Thyroid gland (tissue), 4 donors: ENCODE data around the gene CD1C. TPM values are rescaled to one million over a fixed set of nuclear protein-coding genes. Genes with fewer than 3 reads are reported as not detected.
"Not testable (repeated sequence)": the region's sequence is repeated elsewhere in the genome, so short reads cannot be mapped to it uniquely, and the experiment has no call there.

Source experiments
- DNase-seq, 2 donors: peaks; one replicate each; pipeline ENCODE4 v3.0.0-alpha.2; 2019
- H3K27ac ChIP-seq, 3 donors: fragments of 200-600 bp; sonication (generic); 1 replicate in 2 of 3; 2 replicates in 1 of 3; pipeline ENCODE4 v1.5.1; 2016 to 2019; ENCODE audit warnings: mild to moderate bottlenecking in 1 of 3, moderate library complexity in 1 of 3
- H3K27me3 ChIP-seq: fragments of 200-600 bp; sonication (generic); one replicate; pipeline ENCODE4 v1.5.1; 2019
- H3K36me3 ChIP-seq, 2 donors: fragments of 200-600 bp; sonication (generic); one replicate each; pipeline ENCODE4 v1.5.1; 2016 to 2019
- H3K4me1 ChIP-seq, 2 donors: fragments of 200-600 bp; sonication (generic); one replicate each; pipeline ENCODE4 v1.5.1; 2017 to 2019
- H3K4me3 ChIP-seq, 3 donors: fragments of 200-600 bp; sonication (generic); replicated peaks in 1 of 3; 1 replicate in 2 of 3; 2 replicates in 1 of 3; pipeline ENCODE4 v1.5.1; 2016; ENCODE audit warnings: mild to moderate bottlenecking in 1 of 3
- H3K9me3 ChIP-seq: fragments of 200-600 bp; sonication (generic); one replicate; pipeline ENCODE4 v1.5.1; 2017
- CTCF ChIP-seq, 6 experiments: fragments of 200-600 bp in 3 of 6; fragments of 450-650 bp in 3 of 6; sonication (generic) in 3 of 6; IDR thresholded peaks; one replicate each; pipeline ENCODE4 v1.5.1; 2016 to 2019; ENCODE audit warnings: antibody characterized with exemption in 6 of 6, mild to moderate bottlenecking in 2 of 6, inconsistent platforms in 1 of 6, moderate library complexity in 1 of 6
- POLR2A ChIP-seq, 2 donors: fragments of 450-650 bp; IDR thresholded peaks; one replicate each; pipeline ENCODE4 v1.6.1; 2017; ENCODE audit warnings: antibody characterized with exemption in 2 of 2, mild to moderate bottlenecking in 2 of 2, moderate library complexity in 1 of 2
- WGBS, 2 donors: methylation state at CpG; one replicate each; pipeline ENCODE4 v1.1.5; 2017; 5-methylcytosine and 5-hydroxymethylcytosine counted together
- intact Hi-C: fragments of 100-400 bp; cut with DNase I; formaldehyde crosslinking; loops from one replicate; pipeline ENCODE4 v1.15.1; 2023
- total RNA-seq, 4 donors: library from RNA; depleted of rRNA; stranded (reverse); fragments of >200 nt; gene quantifications; one replicate each; pipeline ENCODE4 v1.2.3, GENCODE V29; 2016

CD1C gene
- total RNA-seq, 4 donors from 2014 or later, result not detected

- 65 to 68% methylated on average over 2 of the region's 2 CpGs for WGBS, 2 donors
- intact Hi-C loops, result no loop called here
- TF ChIP-seq POLR2A (IDR thresholded peaks at IDR 0.05) (no peak), CTCF (IDR thresholded peaks at IDR 0.05) (no peak)
- Histone ChIP-seq H3K9me3 (no peaks in the 10 kb centered on the region), H3K27me3 (no peaks in the 10 kb centered on the region), H3K36me3 (no peaks in the 10 kb centered on the region), H3K4me1 (no peaks in the 10 kb centered on the region), H3K4me3 (no peak overlapping the region), H3K27ac (no peak overlapping the region)
- no peak for DNase-seq
Observed at GRCh38 chr1:158251163-158251562, 38.6 kb upstream of the CD1C start.

DNA sequence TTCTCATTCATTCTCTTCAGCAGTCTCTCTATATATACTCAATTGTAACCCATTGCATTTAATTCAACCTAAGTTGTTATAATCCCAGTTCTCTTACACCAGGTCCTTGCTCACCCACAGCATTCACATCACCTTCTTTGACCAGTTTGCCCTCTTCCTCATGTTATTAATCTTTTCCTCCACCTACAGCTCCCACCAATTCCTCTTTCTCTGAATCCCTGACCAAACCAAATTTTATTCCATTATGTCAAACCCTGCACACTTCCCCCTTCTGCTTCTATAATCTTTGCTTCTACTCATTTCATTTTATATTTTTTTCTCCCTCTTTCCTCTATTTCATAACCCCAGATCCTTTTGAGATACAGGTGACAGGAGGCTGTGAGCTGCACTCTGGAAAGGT lies 34.1 kb upstream of the CD1C start:
- Histone ChIP-seq H3K27me3 (no peaks in the 10 kb centered on the region), H3K9me3 (no peaks in the 10 kb centered on the region), H3K36me3 (no peaks in the 10 kb centered on the region), H3K27ac (no peak overlapping the region), H3K4me3 (no peak overlapping the region), H3K4me1 (no peaks in the 10 kb centered on the region)
- TF ChIP-seq POLR2A (IDR thresholded peaks at IDR 0.05), result no peak
- TF ChIP-seq CTCF (IDR thresholded peaks at IDR 0.05), result no peak
- no peak for DNase-seq
- intact Hi-C loops, result no loop called here

GRCh38 chr1:158256747-158257146 lies 33.0 kb upstream of the CD1C start:
- WGBS, 2 donors, result 91 to 92% methylated on average over 8 to 9 of the region's 9 CpGs
- H3K4me3 ChIP-seq, H3K27ac ChIP-seq, H3K9me3 ChIP-seq, H3K4me1 ChIP-seq, DNase-seq, intact Hi-C loops, H3K36me3 ChIP-seq, H3K27me3 ChIP-seq: not testable (repeated sequence)

DNA sequence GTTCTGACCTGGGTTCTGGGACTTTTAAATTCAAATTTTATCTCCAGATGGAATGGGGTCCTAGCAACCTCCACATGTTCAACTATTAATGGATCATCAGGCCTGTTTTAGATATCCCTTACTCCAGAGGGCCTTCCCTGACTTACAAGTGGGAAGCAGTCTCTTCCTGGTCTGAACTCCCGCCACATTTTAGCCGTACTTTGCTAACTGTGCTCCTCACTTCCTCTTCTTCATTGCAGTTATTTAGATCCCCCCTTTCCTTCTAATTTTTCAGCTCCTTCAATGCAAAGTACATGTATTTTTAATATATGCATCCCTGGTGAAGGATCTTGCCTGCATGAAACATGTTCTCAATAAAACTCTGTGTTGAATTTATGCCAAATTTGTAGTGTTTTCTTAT lies 31.8 kb upstream of the CD1C start:
- Histone ChIP-seq H3K4me3 (no peak overlapping the region), H3K36me3 (no peaks in the 10 kb centered on the region), H3K27me3 (no peaks in the 10 kb centered on the region), H3K27ac (no peak overlapping the region), H3K4me1 (no peaks in the 10 kb centered on the region), H3K9me3 (no peaks in the 10 kb centered on the region)
- TF ChIP-seq POLR2A (IDR thresholded peaks at IDR 0.05), result no peak
- TF ChIP-seq CTCF (IDR thresholded peaks at IDR 0.05), result no peak
- DNase-seq, result no peak
- intact Hi-C loops, result no loop called here
- 61 to 66% methylated on average over 2 of the region's 2 CpGs for WGBS, 2 donors

DNA sequence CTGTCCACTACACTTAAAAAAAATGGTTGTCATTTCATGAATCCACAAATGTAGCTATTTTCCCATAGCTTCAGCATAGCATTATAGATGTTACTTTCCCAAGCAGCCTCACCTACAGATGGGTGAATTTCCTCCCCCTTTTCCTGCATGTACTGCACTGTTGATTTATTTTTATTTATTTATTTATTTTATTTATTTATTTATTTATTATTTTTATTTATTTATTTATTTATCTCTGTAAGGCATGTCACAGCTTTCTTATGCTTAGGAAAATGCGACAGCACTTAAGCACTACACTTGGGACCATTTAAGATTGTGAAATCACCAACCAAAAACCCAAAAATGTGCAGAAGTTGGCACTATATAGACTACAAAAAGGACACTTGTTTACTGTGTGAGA lies 30.6 kb upstream of the CD1C start:
- Histone ChIP-seq H3K36me3 (no peaks in the 10 kb centered on the region), H3K27me3 (no peaks in the 10 kb centered on the region), H3K9me3 (no peaks in the 10 kb centered on the region), H3K27ac (no peak overlapping the region), H3K4me3 (no peak overlapping the region), H3K4me1 (no peaks in the 10 kb centered on the region)
- 88 to 95% methylated on average over 1 of the region's 1 CpG for WGBS, 2 donors
- TF ChIP-seq CTCF (IDR thresholded peaks at IDR 0.05) (no peak), POLR2A (IDR thresholded peaks at IDR 0.05) (no peak)
- DNase-seq, result no peak
- intact Hi-C loops, result no loop called here

DNA sequence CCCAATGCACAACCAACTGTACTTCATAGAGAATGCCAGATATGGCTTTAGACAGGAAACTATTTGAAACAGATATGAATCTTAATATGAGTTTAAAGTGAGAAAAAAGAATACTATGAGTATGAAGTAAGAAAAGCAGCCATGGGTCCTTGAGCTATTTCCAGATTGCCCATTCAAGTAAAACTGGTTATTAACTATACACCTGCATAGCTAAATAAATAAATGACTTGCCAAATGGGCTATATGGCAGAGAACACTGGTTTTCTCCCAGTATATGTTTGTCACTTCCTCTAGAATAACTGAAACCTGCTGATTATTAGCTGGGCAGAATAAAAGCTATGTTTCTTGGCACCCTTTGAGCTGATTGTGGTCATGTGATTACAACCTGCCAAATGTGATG lies 17.0 kb upstream of the CD1C start:
- no peak for DNase-seq
- H3K27ac ChIP-seq, result no peak overlapping the region
- no peaks in the 10 kb centered on the region for H3K27me3 ChIP-seq
- no peaks in the 10 kb centered on the region for H3K4me1 ChIP-seq
- TF ChIP-seq CTCF (IDR thresholded peaks at IDR 0.05) (no peak), POLR2A (IDR thresholded peaks at IDR 0.05) (no peak)
- intact Hi-C loops, result no loop called here
- no peaks in the 10 kb centered on the region for H3K36me3 ChIP-seq
- H3K4me3 ChIP-seq, result no peak overlapping the region
- no peaks in the 10 kb centered on the region for H3K9me3 ChIP-seq
